HG03571 (cell line): ENCODE data around the gene CES2.

ENCODE experiments used
- ATAC-seq: cut with Tn5 transposase; IDR thresholded peaks from one replicate; pipeline ENCODE4 v1.9.1; 2021; ENCODE audit not compliant: unreplicated experiment

Gene CES2

GRCh38 chr16:66902648-66903543, 32.4 kb upstream of the CES2 start:
- no peak for ATAC-seq

GRCh38 chr16:66903544-66904427, 31.5 kb upstream of the CES2 start:
- ATAC-seq, result no peak

GRCh38 chr16:66904428-66904845, 30.9 kb upstream of the CES2 start:
- no peak for ATAC-seq

GRCh38 chr16:66904846-66905632, 30.3 kb upstream of the CES2 start:
- ATAC-seq, result no peak

- no peak for ATAC-seq
These were observed 29.4 kb upstream of the CES2 start for GRCh38 chr16:66905633-66906539.

GRCh38 chr16:66906916-66907836, 28.1 kb upstream of the CES2 start:
- ATAC-seq, result no peak

- no peak for ATAC-seq
These were observed 27.2 kb upstream of the CES2 start for GRCh38 chr16:66908116-66908515.

GRCh38 chr16:66908762-66909559, 26.4 kb upstream of the CES2 start:
- no peak for ATAC-seq

- ATAC-seq, result no peak
These were observed 25.0 kb upstream of the CES2 start for GRCh38 chr16:66910175-66910940.

- ATAC-seq, result no peak
These were observed 24.2 kb upstream of the CES2 start for GRCh38 chr16:66911112-66911511.

- ATAC-seq, result no peak
These were observed 23.5 kb upstream of the CES2 start for GRCh38 chr16:66911801-66912200.

GRCh38 chr16:66913081-66913480, 22.2 kb upstream of the CES2 start:
- no peak for ATAC-seq

GRCh38 chr16:66913711-66914110, 21.6 kb upstream of the CES2 start:
- ATAC-seq, result no peak

- no peak for ATAC-seq
These were observed 20.8 kb upstream of the CES2 start for GRCh38 chr16:66914541-66914940.

GRCh38 chr16:66915041-66915440, 20.3 kb upstream of the CES2 start:
- ATAC-seq, result no peak

GRCh38 chr16:66916518-66916917, 18.8 kb upstream of the CES2 start:
- ATAC-seq, result no peak

- no peak for ATAC-seq
These were observed 17.6 kb upstream of the CES2 start for GRCh38 chr16:66917741-66918140.
